ENCODE results near the gene CCDC91. TPM values are rescaled to one million over a fixed set of nuclear protein-coding genes. Genes with fewer than 3 reads are reported as not detected.

CCDC91 gene
- total RNA-seq, 1 experiment from 2014 or later: 26.8 TPM

- intact Hi-C loops (cut with micrococcal nuclease; ENCODE audit: unreplicated experiment): no loop called here
- H3K27me3 ChIP-seq (replicated peaks; ENCODE audit: insufficient read depth, low read depth, low read length, poor library complexity): no peaks in the 10 kb centered on the region
- H3K36me3 ChIP-seq (ENCODE audit: insufficient read depth, low read length, poor library complexity, severe bottlenecking): no peaks in the 10 kb centered on the region
- POLR2A ChIA-PET (ENCODE audit: low non-redundant PET): no interaction called here
- CTCF ChIA-PET: no interaction called here
- TF ChIP-seq CTCF (conservative IDR thresholded peaks at IDR 0.05; ENCODE audit: low read depth, low read length): no peak
- no peak for TF ChIP-seq EZH2 (IDR thresholded peaks at IDR 0.05; ENCODE audit: borderline replicate concordance, low read depth, low read length, poor library complexity, severe bottlenecking)
- H3K27ac ChIP-seq (ENCODE audit: low read depth, low read length, poor library complexity, severe bottlenecking): no peak overlapping the region
- no peak overlapping the region for H3K4me3 ChIP-seq (ENCODE audit: low read depth, low read length, poor library complexity, severe bottlenecking)
- H3K9me3 ChIP-seq (ENCODE audit: low read depth, low read length, poor library complexity, severe bottlenecking): no peaks in the 10 kb centered on the region
- no peak for DNase-seq (ENCODE audit: low spot score)
- no peaks in the 10 kb centered on the region for H3K4me1 ChIP-seq (ENCODE audit: insufficient read depth, low read length, poor library complexity, severe bottlenecking)
- no TSS peak for BruUV-seq (replicated peaks)
These were observed 37.0 kb downstream of the CCDC91 start for GRCh38 chr12:28227251-28227650.

GRCh38 chr12:28231248-28231647 lies 41.0 kb downstream of the CCDC91 start:
- no peak overlapping the region for H3K4me3 ChIP-seq (ENCODE audit: low read depth, low read length, poor library complexity, severe bottlenecking)
- CTCF ChIA-PET: no interaction called here
- no peak for DNase-seq (ENCODE audit: low spot score)
- H3K36me3 ChIP-seq (ENCODE audit: insufficient read depth, low read length, poor library complexity, severe bottlenecking): no peaks in the 10 kb centered on the region
- H3K27ac ChIP-seq (ENCODE audit: low read depth, low read length, poor library complexity, severe bottlenecking): no peak overlapping the region
- intact Hi-C loops (cut with micrococcal nuclease; ENCODE audit: unreplicated experiment): no loop called here
- POLR2A ChIA-PET (ENCODE audit: low non-redundant PET): no interaction called here
- no peaks in the 10 kb centered on the region for H3K9me3 ChIP-seq (ENCODE audit: low read depth, low read length, poor library complexity, severe bottlenecking)
- H3K27me3 ChIP-seq (replicated peaks; ENCODE audit: insufficient read depth, low read depth, low read length, poor library complexity): no peaks in the 10 kb centered on the region
- TF ChIP-seq EZH2 (IDR thresholded peaks at IDR 0.05; ENCODE audit: borderline replicate concordance, low read depth, low read length, poor library complexity, severe bottlenecking) (no peak), CTCF (conservative IDR thresholded peaks at IDR 0.05; ENCODE audit: low read depth, low read length) (no peak)
- H3K4me1 ChIP-seq (ENCODE audit: insufficient read depth, low read length, poor library complexity, severe bottlenecking): no peaks in the 10 kb centered on the region
- no TSS peak for BruUV-seq (replicated peaks)

- H3K4me1 ChIP-seq (ENCODE audit: insufficient read depth, low read length, poor library complexity, severe bottlenecking): no peaks in the 10 kb centered on the region
- no peaks in the 10 kb centered on the region for H3K36me3 ChIP-seq (ENCODE audit: insufficient read depth, low read length, poor library complexity, severe bottlenecking)
- ChIA-PET POLR2A (ENCODE audit: low non-redundant PET) (interaction anchor here (0.6 kb wide), 1 partner anchor 164 kb away, joined by 3 read pairs; no protein-coding TSS in a partner anchor), CTCF (interaction anchor here (0.7 kb wide), 1 partner anchor 216 kb away, joined by 9 read pairs; no protein-coding TSS in a partner anchor)
- intact Hi-C loops (cut with micrococcal nuclease; ENCODE audit: unreplicated experiment): no loop called here
- H3K27ac ChIP-seq (ENCODE audit: low read depth, low read length, poor library complexity, severe bottlenecking): no peak overlapping the region
- no peaks in the 10 kb centered on the region for H3K27me3 ChIP-seq (replicated peaks; ENCODE audit: insufficient read depth, low read depth, low read length, poor library complexity)
- TF ChIP-seq EZH2 (IDR thresholded peaks at IDR 0.05; ENCODE audit: borderline replicate concordance, low read depth, low read length, poor library complexity, severe bottlenecking): no peak
- no peak for TF ChIP-seq CTCF (conservative IDR thresholded peaks at IDR 0.05; ENCODE audit: low read depth, low read length)
- no peak overlapping the region for H3K4me3 ChIP-seq (ENCODE audit: low read depth, low read length, poor library complexity, severe bottlenecking)
- H3K9me3 ChIP-seq (ENCODE audit: low read depth, low read length, poor library complexity, severe bottlenecking): no peaks in the 10 kb centered on the region
- BruUV-seq (replicated peaks): no TSS peak
- DNase-seq (ENCODE audit: low spot score): no peak
These were observed 42.1 kb downstream of the CCDC91 start for GRCh38 chr12:28232211-28232928.

All from A673 (cell line).